Activated naive CD4-positive, alpha-beta T cell treated with anti-CD3 and anti-CD28 coated beads, Interleukin-2, amount 10 ng/mL, durations not matched to agents 7 days and 5 days (primary cell): ENCODE data around the gene AK8.

Experiments
- CTCF ChIA-PET: fragments of 350-600 bp; sonication (Branson Sonifier 250); formaldehyde crosslinking; loops from one replicate; lab custom pipeline; 2021; ENCODE audit warnings: antibody characterized with exemption; lab: Charles Lee
- DNase-seq: peaks from one replicate; pipeline ENCODE4 v3.0.0-alpha.2; 2020
- H3K27ac Mint-ChIP-seq: one replicate; pipeline ENCODE4 v1.8.0; 2021; ENCODE audit warnings: mild to moderate bottlenecking, moderate library complexity, mixed read lengths
- H3K27me3 Mint-ChIP-seq: one replicate; pipeline ENCODE4 v1.8.0; 2021; ENCODE audit warnings: mild to moderate bottlenecking, mixed read lengths
- H3K36me3 Mint-ChIP-seq: one replicate; pipeline ENCODE4 v1.8.0; 2021; ENCODE audit warnings: mixed read lengths
- H3K4me1 Mint-ChIP-seq: one replicate; pipeline ENCODE4 v1.8.0; 2021; ENCODE audit warnings: mixed read lengths
- H3K4me3 Mint-ChIP-seq: one replicate; pipeline ENCODE4 v1.8.0; 2021; ENCODE audit warnings: mild to moderate bottlenecking, moderate library complexity, mixed read lengths
- H3K9me3 Mint-ChIP-seq: one replicate; pipeline ENCODE4 v1.8.0; 2021; ENCODE audit warnings: mixed read lengths

AK8 gene

GRCh38 chr9:132820169-132820944, 57.7 kb downstream of the AK8 start:
- CTCF ChIA-PET, result interaction anchor here (0.8 kb wide), 1 partner anchor 81 kb away, joined by 4 read pairs; no protein-coding TSS in a partner anchor
- DNase-seq, result no peak
- H3K4me1 Mint-ChIP-seq, result no peaks in the 10 kb centered on the region
- no peak overlapping the region for H3K4me3 Mint-ChIP-seq
- no peak overlapping the region for H3K27ac Mint-ChIP-seq
- H3K36me3 Mint-ChIP-seq, result no peaks in the 10 kb centered on the region
- H3K9me3 Mint-ChIP-seq, result no peaks in the 10 kb centered on the region
- H3K27me3 Mint-ChIP-seq, result peaks cover 65% of the 10 kb centered on the region

DNA sequence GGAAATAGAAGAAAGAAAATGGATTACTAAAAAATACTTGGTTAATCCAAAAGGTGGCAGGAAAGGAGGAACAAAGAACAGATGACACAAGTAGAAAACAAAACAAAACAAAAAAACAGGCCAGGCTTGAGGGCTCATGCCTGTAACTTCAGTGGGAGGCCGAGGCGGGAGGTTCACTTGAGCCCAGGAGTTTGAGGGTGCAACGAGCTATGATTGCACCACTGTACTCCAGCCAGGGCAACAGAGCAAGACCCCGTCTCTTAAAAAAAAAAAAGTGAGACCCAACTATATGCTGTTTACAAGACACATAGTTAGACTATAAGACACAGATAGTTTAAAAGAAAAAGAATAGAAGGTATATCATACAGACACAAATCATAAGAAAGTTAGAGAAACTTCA, 59.5 kb downstream of the AK8 start:
- H3K4me1 Mint-ChIP-seq, result no peaks in the 10 kb centered on the region

DNA sequence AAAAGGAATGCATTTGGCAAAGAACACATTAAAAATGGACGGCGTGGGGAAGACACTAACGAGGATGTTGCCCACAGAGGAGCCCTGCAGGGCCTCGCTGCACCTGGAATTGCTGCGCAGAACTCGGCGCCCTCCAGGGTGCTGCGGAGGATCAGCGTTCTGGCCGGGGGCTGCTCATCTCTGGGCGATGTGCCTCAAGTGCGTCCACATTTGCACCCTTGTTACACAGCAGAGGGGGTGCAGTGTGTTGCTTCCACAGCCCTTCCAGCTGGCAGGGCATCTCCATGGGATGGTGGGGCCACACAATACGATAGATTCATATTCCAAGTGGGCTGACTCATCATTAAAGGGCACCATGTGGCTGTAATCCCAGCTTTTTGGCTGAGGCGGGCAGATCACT, 63.1 kb downstream of the AK8 start:
- H3K36me3 Mint-ChIP-seq, result no peaks in the 10 kb centered on the region
- H3K27me3 Mint-ChIP-seq, result peaks cover 60% of the 10 kb centered on the region
- H3K27ac Mint-ChIP-seq, result no peak overlapping the region
- no peaks in the 10 kb centered on the region for H3K4me1 Mint-ChIP-seq
- no peak for DNase-seq
- no peaks in the 10 kb centered on the region for H3K9me3 Mint-ChIP-seq
- no peak overlapping the region for H3K4me3 Mint-ChIP-seq
- CTCF ChIA-PET, result no interaction called here

More for the DNA sequence above, 59.5 kb downstream of the AK8 start:
- H3K36me3 Mint-ChIP-seq, result no peaks in the 10 kb centered on the region
- CTCF ChIA-PET, result no interaction called here
- no peak for DNase-seq
- H3K27ac Mint-ChIP-seq, result no peak overlapping the region
- no peak overlapping the region for H3K4me3 Mint-ChIP-seq
- H3K27me3 Mint-ChIP-seq, result peaks cover 66% of the 10 kb centered on the region
- H3K9me3 Mint-ChIP-seq, result no peaks in the 10 kb centered on the region

DNA sequence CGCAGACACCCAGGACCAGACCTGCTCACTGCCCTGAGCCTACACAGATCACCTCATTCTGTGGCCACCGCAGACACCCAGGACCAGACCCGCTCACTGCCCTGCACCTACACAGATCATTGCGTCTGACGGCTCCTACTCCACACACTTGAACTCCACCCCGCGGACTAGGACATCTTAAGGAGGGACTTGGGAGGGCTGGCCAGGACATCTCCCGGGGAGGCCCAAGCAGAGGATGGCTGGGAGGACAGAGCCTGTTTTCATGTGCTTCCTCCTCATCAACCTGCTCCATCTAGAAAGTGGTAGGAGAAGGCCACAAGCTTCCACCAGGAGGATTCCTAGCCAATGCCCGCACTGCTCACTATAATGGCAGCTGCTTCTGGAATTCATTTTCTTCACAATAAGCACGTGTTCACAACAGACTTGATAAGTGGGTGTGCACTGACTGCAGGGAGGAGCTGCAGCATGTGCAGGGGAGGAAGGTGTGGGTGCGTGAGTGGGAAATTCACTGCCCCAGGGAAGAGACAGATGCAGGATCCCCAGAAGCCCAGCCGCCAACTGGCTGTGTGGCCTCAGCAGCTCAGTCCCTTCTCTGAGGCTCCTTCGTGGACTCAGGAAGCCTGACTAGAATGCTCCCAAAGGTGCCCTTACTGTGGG, 64.8 kb downstream of the AK8 start:
- Mint-ChIP-seq H3K4me3 (no peak overlapping the region), H3K36me3 (no peaks in the 10 kb centered on the region), H3K27ac (no peak overlapping the region), H3K4me1 (no peaks in the 10 kb centered on the region), H3K27me3 (peaks cover 69% of the 10 kb centered on the region), H3K9me3 (no peaks in the 10 kb centered on the region)
- CTCF ChIA-PET, result no interaction called here
- no peak for DNase-seq

DNA sequence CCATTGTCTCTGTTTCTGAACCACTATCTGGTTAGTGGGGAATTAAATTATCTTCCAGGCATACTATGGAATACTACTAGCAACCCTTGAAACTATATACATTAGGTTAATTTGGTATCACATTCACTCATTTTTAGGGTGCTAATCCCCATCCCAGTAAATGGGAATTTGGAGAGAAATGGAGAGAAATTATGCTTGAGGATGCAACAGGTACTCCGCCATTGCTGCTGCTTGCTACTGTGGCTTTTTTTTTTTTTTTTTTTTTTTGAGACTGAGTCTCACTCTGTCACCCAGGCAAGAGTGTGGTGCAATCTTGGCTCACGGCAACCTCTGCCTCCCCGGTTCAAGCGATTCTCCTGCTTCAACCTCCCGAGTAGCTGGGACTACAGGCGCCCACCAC, 66.1 kb downstream of the AK8 start:
- Mint-ChIP-seq H3K36me3 (no peaks in the 10 kb centered on the region), H3K27ac (no peak overlapping the region), H3K27me3 (peaks cover 69% of the 10 kb centered on the region), H3K4me1 (no peaks in the 10 kb centered on the region), H3K9me3 (no peaks in the 10 kb centered on the region), H3K4me3 (no peak overlapping the region)
- no peak for DNase-seq
- CTCF ChIA-PET, result interaction anchor here (0.7 to 1.3 kb wide), 3 partner anchors 88 to 162 kb away, joined by 3 to 4 read pairs (median 3); no protein-coding TSS in a partner anchor

- Mint-ChIP-seq H3K36me3 (no peaks in the 10 kb centered on the region), H3K27me3 (peaks cover 71% of the 10 kb centered on the region), H3K4me3 (no peak overlapping the region), H3K4me1 (no peaks in the 10 kb centered on the region), H3K27ac (no peak overlapping the region), H3K9me3 (no peaks in the 10 kb centered on the region)
- no peak for DNase-seq
- CTCF ChIA-PET, result no interaction called here
Observed at GRCh38 chr9:132810314-132810713, 67.8 kb downstream of the AK8 start.

- CTCF ChIA-PET, result no interaction called here
- no peak for DNase-seq
- Mint-ChIP-seq H3K36me3 (no peaks in the 10 kb centered on the region), H3K9me3 (no peaks in the 10 kb centered on the region), H3K27ac (no peak overlapping the region), H3K4me1 (peaks cover 1% of the 10 kb centered on the region), H3K27me3 (peaks cover 71% of the 10 kb centered on the region), H3K4me3 (no peak overlapping the region)
Observed at GRCh38 chr9:132809677-132810271, 68.3 kb downstream of the AK8 start.

GRCh38 chr9:132808645-132809044, 69.4 kb downstream of the AK8 start:
- Mint-ChIP-seq H3K4me1 (peaks cover 5% of the 10 kb centered on the region), H3K36me3 (no peaks in the 10 kb centered on the region), H3K4me3 (no peak overlapping the region), H3K27me3 (peaks cover 74% of the 10 kb centered on the region), H3K27ac (no peak overlapping the region), H3K9me3 (no peaks in the 10 kb centered on the region)
- CTCF ChIA-PET, result interaction anchor here (0.7 kb wide), 1 partner anchor 165 kb away, joined by 3 read pairs; no protein-coding TSS in a partner anchor
- no peak for DNase-seq

GRCh38 chr9:132806723-132807421, 71.2 kb downstream of the AK8 start:
- no peak for DNase-seq
- Mint-ChIP-seq H3K27ac (no peak overlapping the region), H3K4me1 (peaks cover 5% of the 10 kb centered on the region), H3K9me3 (no peaks in the 10 kb centered on the region), H3K4me3 (no peak overlapping the region), H3K27me3 (peaks cover 80% of the 10 kb centered on the region), H3K36me3 (no peaks in the 10 kb centered on the region)
- CTCF ChIA-PET, result interaction anchor here (0.6 kb wide), 1 partner anchor 218 kb away, joined by 3 read pairs; no protein-coding TSS in a partner anchor

DNA sequence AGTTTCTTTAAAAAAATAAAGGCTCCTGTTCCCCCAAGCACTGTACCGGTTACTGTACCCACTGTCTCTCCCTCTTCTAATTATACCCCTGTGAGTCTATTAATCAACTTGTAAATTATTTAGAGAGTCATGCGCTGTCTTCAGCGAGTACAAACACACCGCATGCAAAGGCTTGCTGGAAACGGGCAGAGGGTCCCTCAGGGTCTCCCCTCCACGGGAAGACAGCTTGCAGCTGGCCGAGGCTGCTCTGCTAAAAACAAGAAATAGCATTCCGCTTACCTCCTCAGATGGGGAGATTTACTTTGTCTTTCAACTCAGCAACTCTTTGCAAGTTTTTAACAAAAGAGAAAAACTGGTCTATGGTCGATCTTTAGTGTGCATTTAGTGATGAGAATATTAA, 71.8 kb downstream of the AK8 start:
- CTCF ChIA-PET, result interaction anchor here (0.6 kb wide), 1 partner anchor 219 kb away, joined by 3 read pairs; no protein-coding TSS in a partner anchor
- Mint-ChIP-seq H3K27ac (no peak overlapping the region), H3K9me3 (no peaks in the 10 kb centered on the region), H3K36me3 (no peaks in the 10 kb centered on the region), H3K4me3 (no peak overlapping the region), H3K4me1 (peaks cover 5% of the 10 kb centered on the region), H3K27me3 (peaks cover 79% of the 10 kb centered on the region)
- no peak for DNase-seq

DNA sequence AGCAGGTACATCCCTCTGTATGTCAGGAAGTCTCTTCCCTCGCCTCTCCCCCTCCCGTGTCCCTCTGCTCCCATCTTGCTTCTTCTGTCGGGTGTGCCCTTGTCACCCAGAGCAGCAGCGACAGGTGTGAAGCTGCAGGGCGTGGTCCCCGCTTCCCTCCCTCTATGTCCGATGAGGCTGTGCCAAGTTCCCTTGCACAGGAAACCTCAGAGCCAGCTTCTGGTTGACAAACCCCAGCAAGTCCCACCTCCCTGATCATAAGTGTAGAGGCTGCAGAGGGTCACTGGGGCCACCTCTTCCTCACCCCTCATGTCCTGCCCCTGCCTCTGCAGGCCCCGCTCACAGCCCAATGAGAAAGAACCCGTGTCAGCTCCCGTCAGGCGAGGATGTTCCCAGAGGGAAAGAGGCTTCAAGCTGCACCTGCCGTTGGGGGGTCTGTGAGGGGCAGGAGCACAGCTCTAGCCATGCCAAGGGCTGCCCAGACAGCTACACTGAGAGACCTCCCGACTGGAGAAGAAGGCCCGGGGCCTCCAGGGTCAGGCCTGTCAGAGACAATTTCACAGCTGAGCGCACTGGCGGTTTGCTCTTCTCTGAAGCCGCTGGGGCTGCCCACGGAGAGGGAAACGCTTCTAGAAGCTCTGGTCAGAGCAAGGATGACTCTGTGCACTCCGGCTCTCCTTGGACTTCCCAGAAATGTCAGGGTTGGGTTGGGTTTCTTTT, 73.3 kb downstream of the AK8 start:
- Mint-ChIP-seq H3K4me3 (no peak overlapping the region), H3K4me1 (peaks cover 5% of the 10 kb centered on the region), H3K9me3 (no peaks in the 10 kb centered on the region), H3K27ac (no peak overlapping the region), H3K36me3 (no peaks in the 10 kb centered on the region), H3K27me3 (peaks cover 78% of the 10 kb centered on the region)
- DNase-seq, result no peak
- CTCF ChIA-PET, result interaction anchor here (1.2 kb wide), 1 partner anchor 97 kb away, joined by 3 read pairs; no protein-coding TSS in a partner anchor

- no peak for DNase-seq
- Mint-ChIP-seq H3K4me3 (no peak overlapping the region), H3K4me1 (peaks cover 5% of the 10 kb centered on the region), H3K36me3 (no peaks in the 10 kb centered on the region), H3K27ac (no peak overlapping the region), H3K27me3 (peaks cover 75% of the 10 kb centered on the region), H3K9me3 (no peaks in the 10 kb centered on the region)
- CTCF ChIA-PET, result interaction anchor here (0.9 kb wide), 1 partner anchor 100 kb away, joined by 3 read pairs; no protein-coding TSS in a partner anchor
Observed at GRCh38 chr9:132802121-132802795, 75.8 kb downstream of the AK8 start.

DNA sequence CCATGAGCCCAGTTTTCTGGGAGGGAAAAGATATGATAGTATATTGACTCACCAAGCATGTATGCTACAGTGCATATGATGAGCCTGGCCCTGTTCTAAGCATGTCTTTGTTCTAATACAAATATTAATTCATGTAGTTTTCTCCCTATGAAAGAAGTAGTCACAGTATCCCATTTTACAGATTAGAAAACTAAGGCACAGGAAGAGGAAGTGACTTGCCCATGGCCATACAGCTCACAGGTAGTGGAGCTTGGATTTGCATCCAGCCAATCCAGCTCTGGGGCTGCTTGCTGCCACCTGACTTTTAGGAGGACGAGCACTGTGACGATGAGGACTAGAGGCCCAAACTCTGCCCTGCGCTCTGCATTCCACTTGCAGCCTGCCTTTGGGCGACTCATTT, 76.4 kb downstream of the AK8 start:
- CTCF ChIA-PET, result interaction anchor here (0.9 kb wide), 1 partner anchor 101 kb away, joined by 3 read pairs; no protein-coding TSS in a partner anchor
- H3K4me1 Mint-ChIP-seq, result peaks cover 5% of the 10 kb centered on the region
- no peaks in the 10 kb centered on the region for H3K36me3 Mint-ChIP-seq
- H3K4me3 Mint-ChIP-seq, result no peak overlapping the region
- no peaks in the 10 kb centered on the region for H3K9me3 Mint-ChIP-seq
- no peak overlapping the region for H3K27ac Mint-ChIP-seq
- H3K27me3 Mint-ChIP-seq, result peaks cover 74% of the 10 kb centered on the region
- no peak for DNase-seq
